AG04449 (cell line): ENCODE data around the gene NLGN1.

Source experiments
- CTCF ChIA-PET: fragments of 350-600 bp; formaldehyde crosslinking; extraction: SDS; loops from one replicate; lab custom pipeline; 2021; ENCODE audit warnings: antibody characterized with exemption; lab: Yijun Ruan, JAX
- POLR2A ChIA-PET: fragments of 400-600, 350-600 bp; formaldehyde crosslinking; extraction: SDS; loops from one replicate; lab custom pipeline; 2020; ENCODE audit warnings: antibody characterized with exemption, inconsistent platforms; lab: Yijun Ruan, JAX
- DNase-seq: peaks from one replicate; pipeline ENCODE4 v3.0.0-alpha.2; 2010; ENCODE audit warnings: low read depth, low spot score
- H3K4me3 ChIP-seq: 2 replicates; pipeline ENCODE4 v1.5.1; 2011; ENCODE audit warnings: low read depth, mild to moderate bottlenecking, control low read depth, low read length
- CTCF ChIP-seq: IDR thresholded peaks from one replicate; pipeline ENCODE4 v1.5.1; 2011; ENCODE audit warnings: mild to moderate bottlenecking, moderate library complexity, low read length, control low read depth, inconsistent platforms; ENCODE audit not compliant: insufficient read depth; ENCODE audit errors: missing control alignments

The NLGN1 gene

GRCh38 chr3:174331095-174331800 lies 933.7 kb downstream of the NLGN1 start:
- no peak for TF ChIP-seq CTCF
- H3K4me3 ChIP-seq, result no peak overlapping the region
- POLR2A ChIA-PET, result no interaction called here
- DNase-seq, result no peak
- CTCF ChIA-PET, result interaction anchor here (0.6 kb wide), 1 partner anchor 604 kb away, joined by 3 read pairs; no protein-coding TSS in a partner anchor

DNA sequence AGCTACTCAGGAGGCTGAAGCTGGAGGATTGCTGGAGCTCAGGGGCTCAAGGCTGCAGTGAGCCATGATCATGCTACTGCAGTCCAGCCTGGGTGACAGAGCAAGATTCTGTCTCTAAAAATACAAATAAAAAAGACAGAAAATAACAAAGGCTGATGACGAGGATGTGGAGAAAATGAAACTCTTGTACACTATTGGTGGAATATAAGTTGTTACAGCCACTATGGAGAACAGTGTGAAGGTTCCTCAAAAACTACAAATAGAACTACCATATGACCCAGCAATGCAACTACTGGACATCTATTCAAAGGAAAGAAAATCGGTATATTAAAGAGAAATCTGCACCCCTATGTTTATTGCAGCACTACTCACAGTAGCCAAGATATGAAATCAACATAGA lies 934.8 kb downstream of the NLGN1 start:
- ChIA-PET CTCF (no interaction called here), POLR2A (no interaction called here)
- H3K4me3 ChIP-seq, result no peak overlapping the region
- no peak for DNase-seq
- no peak for TF ChIP-seq CTCF

GRCh38 chr3:174333640-174334039 lies 936.1 kb downstream of the NLGN1 start:
- CTCF ChIA-PET, result interaction anchor here (0.8 to 1.2 kb wide), 3 partner anchors 9 to 11 kb away, joined by 3 to 5 read pairs (median 3); no protein-coding TSS in a partner anchor
- DNase-seq, result no peak

GRCh38 chr3:174334111-174334510 lies 936.6 kb downstream of the NLGN1 start:
- no peak for DNase-seq
- ChIA-PET POLR2A (no interaction called here), CTCF (interaction anchor here (1.1 to 1.2 kb wide), 2 partner anchors 9 to 11 kb away, joined by 3 to 5 read pairs; no protein-coding TSS in a partner anchor)
- no peak overlapping the region for H3K4me3 ChIP-seq
- no peak for TF ChIP-seq CTCF

More at GRCh38 chr3:174333640-174334039, 936.1 kb downstream of the NLGN1 start:
- no peak overlapping the region for H3K4me3 ChIP-seq
- POLR2A ChIA-PET, result no interaction called here
- TF ChIP-seq CTCF, result no peak

GRCh38 chr3:174335324-174335723 lies 937.8 kb downstream of the NLGN1 start:
- TF ChIP-seq CTCF, result no peak
- DNase-seq, result no peak
- POLR2A ChIA-PET, result no interaction called here
- CTCF ChIA-PET, result interaction anchor here (1.2 kb wide), 1 partner anchor 18 kb away, joined by 3 read pairs; no protein-coding TSS in a partner anchor
- H3K4me3 ChIP-seq, result no peak overlapping the region

DNA sequence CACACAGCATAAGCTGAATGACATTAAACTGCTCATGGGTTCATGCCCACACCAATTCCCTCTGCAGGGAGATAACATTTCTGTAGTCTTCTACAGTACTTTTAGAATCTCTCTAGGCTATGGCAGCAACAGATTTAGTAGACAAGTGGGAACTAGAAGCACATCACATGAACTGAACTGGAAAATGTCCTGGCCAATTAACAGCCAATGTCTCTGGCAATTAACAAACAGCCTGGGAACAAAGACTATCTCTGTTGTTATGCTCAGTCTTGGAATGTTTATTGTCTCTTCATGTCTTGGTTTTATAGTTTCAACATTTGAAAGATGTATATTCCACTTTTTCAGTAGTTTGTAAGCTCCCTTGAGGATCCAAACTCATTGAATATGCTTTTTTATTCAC lies 938.4 kb downstream of the NLGN1 start:
- no peak for DNase-seq
- POLR2A ChIA-PET, result no interaction called here
- CTCF ChIA-PET, result interaction anchor here (1.2 kb wide), 1 partner anchor 18 kb away, joined by 3 read pairs; no protein-coding TSS in a partner anchor
- H3K4me3 ChIP-seq, result no peak overlapping the region
- TF ChIP-seq CTCF, result no peak
